H4 (cell line): Measurements from ENCODE around the gene PEX6. TPM values are rescaled to one million over a fixed set of nuclear protein-coding genes. Genes with fewer than 3 reads are reported as not detected.
"Not testable (repeated sequence)": the region's sequence is repeated elsewhere in the genome, so short reads cannot be mapped to it uniquely, and the experiment has no call there.

Experiments used
- DNase-seq: peaks from one replicate; pipeline ENCODE4 v3.0.0-alpha.2; 2015; ENCODE audit warnings: low spot score
- total RNA-seq: library from RNA; depleted of rRNA; stranded (reverse); fragments of >200 nt; shearing (Covaris generic); gene quantifications from 2 replicates; pipeline ENCODE4 v1.2.3, GENCODE V29; 2014

PEX6 gene
- total RNA-seq, 1 experiment from 2014 or later: 39.2 TPM

DNA sequence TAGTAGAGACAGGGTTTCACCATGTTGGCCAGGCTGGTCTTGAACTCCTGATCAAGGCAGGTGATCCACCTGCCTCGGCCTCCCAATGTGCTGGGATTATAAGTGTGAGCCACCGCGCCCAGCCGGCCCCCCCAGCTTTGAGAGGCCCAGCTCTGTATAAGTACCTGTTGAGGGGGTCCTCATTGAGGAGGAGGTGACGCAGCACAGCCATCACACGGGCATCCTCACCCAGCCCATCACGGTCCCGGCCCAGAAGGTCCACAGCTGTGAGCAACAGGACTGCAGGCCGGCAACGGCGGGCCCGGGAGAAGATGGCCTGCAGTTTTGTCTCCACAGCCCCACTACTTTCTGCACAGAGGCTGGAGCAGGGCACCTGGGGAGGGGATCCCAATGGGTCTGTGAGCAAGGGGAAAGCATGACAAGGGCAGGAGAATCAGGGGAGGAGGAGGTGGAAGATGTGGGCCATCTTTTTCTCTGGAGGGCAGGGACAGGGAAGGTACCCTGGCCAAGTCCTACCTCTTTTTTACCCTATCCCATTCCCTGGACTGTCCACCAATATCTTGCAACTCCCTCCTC, 10.8 kb downstream of the PEX6 start:
- no peak for DNase-seq

DNA sequence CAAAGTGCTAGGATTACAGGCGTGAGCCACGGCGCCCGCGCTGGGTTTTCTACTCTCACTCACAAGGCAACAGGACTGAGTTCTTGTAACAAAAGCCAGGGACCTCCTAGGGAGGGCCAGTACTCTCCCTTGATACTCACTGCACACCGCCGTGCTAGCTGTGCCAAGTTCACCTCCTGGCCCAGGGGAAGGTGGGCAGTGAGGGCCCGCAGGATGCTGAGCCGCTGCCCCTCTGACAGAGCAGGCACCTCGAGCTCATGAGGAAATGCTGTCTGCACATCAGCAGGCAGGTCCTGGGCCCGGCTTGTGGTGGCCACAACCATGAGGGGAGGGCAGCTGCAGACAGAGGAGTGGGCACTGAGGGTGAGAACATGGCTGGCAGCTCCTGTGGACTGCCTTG, 11.8 kb downstream of the PEX6 start:
- DNase-seq: no peak

DNA sequence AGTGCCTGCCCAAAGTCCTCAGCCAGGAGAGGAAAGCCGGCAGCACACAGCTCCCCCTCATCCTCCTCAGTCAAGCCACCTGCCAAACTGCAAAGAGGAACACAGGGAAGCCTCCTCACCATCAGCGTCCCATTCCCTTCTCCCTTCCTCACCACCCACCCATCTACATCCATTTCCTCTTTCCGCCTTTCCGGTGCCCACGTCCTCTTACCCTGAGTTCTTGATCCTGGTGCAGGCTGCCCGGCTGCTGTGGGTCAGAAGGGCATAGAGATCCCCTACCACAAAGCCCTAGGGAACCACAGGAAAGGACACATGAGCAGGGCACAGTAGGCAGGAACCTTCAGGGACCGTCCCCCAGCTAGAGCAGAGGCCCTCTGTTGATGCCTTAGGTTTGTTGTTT, 12.4 kb downstream of the PEX6 start:
- no peak for DNase-seq

DNA sequence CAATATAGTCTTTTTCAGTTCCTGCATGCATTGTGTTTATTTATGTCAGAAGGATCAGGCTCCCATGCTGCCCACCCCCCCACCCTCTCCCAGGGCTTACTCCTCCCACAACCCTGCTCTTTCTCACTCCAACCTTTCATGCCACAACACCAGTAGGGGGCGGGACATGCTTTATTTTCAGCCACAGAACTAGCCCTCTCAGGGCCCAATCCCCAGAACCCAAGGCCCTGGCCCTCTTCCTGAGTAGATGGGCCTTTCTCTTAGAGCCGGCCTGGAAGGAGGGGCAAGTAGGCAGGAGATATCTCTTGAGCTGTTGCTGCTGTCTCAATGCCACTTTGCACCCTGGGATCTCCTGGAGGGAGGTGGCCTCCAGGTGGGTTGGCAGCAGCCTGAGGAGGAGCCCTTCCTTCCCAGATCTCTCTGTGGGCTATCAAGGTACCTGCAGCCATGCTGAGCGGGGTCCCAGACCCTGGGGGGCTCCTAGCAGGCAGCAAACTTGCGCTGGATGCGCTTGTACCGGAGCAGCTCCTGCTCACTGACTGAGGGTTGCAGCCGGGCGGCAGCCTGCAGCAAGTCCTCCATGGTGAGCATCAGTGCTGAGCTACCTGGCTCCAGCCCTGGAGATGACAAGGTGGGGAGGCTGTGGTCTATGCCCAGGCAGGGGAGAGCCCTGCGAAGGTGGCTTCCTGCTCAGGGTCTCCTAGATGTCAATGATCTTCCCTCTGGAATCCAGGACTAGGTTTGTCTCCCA, 15.0 kb downstream of the PEX6 start:
- DNase-seq: peak; percentile 42

DNA sequence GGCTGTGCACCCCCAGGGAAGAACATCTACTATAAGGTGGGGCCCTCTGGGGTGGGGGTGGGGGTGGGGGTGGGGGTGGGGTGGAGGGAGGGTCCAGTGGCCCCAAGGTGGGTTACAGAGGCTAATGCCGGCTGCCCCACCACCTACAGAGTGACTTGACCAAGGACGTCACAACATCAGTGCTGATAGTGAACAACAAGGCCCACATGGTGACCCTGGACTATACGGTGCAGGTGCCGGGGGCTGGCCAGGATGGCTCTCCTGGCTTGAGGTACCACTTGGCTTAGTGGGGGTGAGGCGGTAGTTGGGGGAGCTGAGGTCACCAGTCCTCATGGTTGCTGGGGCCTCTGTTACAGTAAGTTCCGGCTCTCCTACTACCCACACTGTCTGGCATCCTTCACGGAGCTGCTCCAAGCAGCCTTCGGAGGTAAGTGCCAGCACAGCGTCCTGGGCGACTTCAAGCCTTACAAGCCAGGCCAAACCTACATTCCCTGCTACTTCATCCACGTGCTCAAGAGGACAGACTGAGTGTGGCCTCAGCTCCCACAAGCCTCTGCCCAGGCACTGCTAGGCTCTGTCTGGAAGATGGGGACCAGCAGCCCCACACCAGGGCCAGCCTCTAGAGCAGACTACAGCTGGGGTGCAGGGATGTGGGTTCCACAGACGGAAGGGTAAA, 15.7 kb downstream of the PEX6 start:
- no peak for DNase-seq

DNA sequence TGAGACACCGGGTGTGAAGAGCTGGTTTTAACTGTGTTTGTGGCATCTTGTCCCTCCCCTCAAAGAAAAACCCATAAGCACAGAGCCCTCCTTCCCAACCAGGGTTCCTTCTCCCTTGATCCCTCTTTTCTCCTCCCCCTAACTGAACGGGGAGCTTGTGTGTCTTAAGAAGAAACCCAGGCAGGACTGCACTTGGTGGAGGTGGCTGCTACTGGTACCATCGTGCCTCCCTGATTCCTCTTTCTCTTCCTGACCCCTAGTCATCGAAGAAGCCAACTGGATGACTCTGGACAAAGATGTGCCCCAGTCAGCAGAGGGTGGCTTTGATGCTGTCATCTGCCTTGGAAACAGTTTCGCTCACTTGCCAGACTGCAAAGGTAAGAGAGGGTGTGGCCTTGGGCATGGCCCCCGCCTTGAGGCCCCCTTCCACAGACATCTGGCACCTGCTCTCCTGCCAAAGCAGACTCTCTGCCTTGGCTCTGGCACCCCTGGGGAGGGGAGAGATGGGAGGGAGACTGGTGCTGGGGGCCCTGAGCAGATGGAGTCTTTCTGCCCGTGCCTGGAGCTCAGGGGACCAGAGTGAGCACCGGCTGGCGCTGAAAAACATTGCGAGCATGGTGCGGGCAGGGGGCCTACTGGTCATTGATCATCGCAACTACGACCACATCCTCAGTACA, 16.3 kb downstream of the PEX6 start:
- DNase-seq: no peak

DNA sequence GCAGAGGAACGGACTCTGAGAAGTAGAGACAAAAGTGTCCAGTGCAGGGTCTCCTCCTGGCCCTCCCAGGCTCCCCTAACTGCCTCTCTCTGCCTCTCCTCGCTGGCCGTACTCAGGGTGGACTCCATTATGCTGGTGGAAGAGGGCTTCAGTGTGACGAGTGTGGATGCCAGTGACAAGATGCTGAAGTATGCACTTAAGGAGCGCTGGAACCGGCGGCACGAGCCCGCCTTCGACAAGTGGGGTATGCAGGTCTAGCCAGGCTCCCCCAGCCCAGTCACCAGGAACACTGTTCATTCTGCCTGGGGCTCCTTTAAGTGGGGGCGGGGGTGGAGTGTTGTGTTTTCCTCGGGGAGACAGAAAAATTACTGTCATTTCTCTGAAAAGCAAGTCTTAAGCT, 16.9 kb downstream of the PEX6 start:
- no peak for DNase-seq

DNA sequence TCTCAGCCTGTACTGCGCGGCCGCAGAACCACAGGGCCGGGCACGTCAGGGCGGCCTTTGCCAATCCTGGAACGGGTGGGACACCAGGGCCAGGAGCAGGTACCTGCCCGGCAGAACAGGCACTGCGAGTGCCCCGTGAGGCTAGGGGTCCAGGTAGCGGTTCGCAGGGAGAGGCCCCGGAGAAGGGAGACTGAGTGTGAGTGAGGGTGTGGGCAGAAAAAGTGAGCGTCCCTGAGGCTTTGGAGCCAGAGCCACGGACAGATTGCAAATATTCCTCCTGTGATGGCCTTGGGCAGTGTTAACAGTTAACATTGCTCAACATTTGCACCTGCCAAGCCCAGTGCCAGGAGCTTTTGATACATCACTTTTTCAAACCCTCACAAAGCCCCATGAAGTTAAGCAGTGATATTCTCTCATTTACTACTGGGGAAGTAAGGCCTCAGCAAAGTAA, 17.9 kb downstream of the PEX6 start:
- no peak for DNase-seq

DNA sequence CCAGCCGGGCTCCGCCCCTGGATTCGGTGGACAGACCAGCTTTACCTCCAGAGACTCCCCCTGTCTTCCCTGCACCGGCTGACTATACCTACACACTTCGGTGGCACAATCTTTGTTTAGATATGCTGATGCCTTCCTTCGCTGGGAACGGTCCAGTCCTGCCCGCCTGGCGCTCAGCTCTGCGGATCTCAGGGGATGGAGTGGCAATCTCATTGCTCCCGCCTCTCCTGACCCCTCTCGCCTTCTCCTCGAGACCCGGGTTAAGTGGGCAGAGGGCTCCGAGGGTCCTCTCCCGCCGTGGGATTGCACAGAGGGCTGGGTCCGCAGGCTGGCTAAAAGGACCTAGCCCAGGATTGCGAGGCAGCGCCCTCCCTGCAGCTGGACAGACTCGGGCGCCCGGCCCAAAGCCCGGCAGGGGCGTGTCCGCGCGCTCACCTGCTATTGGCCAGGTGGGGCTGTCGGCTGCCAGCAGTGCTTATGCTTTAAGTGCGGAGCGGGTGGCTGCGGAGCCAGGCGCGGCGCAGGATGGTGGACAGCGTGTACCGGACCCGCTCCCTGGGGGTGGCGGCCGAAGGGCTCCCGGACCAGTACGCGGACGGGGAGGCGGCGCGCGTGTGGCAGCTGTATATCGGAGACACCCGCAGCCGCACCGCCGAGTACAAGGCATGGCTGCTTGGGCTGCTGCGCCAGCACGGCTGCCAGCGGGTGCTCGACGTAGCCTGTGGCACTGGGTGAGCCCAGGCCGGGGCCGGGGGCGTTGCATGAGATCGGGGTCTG, 18.6 kb downstream of the PEX6 start, which contains the start of gene GNMT:
TSS of gene GNMT (plus strand) at position 512 of the 777 bp plus-strand sequence. CDS start at position 526, 14 bp downstream.
- DNase-seq: no peak

DNA sequence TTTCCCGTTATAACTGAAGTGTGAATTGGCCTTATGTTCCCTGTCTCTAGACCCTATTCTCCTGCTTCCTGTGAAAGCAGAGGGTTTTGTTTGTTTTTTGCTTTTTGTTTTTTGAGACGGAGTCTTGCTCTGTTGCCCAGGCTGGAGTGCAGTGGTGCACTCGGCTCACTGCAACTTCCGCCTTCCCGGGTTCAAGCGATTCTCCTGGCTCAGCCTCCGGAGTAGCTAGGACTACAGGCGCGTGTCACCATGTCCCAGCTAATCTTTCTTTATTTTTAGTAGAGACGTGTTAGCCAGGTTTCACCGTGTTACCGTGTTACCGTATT, 19.1 kb downstream of the PEX6 start:
- DNase-seq: no peak

DNA sequence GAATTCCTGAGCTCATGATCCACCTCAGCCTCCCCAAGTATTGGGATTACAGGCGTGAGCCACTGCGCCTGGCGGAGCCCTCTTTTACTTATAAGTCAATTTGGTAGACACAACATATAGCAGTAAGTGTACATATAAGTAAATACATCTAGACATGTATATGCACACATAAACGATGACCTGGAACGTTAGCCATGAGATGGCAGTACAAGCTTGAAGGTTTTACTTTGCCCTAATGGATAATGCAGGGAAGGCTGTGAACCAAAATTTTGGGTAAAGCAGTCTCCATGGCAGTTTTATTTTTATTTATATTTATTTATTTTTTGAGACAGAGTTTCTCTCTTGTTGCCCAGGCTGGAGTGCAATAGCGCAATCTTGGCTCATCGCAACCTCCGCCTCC, 20.9 kb downstream of the PEX6 start:
- no peak for DNase-seq

DNA sequence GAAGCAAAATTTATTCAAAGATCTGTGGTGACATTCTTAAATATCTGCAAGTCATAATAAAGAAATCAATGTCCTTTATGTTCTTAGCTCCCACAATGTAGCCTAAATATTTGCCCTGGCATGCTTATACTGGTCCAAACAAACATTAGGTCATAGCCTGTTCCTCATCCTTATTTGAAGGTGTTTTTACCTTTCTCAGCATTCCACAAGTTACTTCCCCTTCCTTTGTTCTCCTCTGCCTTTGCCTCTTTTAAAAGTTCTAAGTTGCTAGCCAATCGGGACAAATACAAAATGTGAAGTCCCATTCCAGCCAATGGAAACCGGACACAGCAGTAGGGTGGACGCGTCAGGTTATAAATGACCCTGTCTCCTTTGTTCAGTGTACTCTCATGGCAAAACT, 24.6 kb downstream of the PEX6 start:
- not testable (repeated sequence) for DNase-seq

DNA sequence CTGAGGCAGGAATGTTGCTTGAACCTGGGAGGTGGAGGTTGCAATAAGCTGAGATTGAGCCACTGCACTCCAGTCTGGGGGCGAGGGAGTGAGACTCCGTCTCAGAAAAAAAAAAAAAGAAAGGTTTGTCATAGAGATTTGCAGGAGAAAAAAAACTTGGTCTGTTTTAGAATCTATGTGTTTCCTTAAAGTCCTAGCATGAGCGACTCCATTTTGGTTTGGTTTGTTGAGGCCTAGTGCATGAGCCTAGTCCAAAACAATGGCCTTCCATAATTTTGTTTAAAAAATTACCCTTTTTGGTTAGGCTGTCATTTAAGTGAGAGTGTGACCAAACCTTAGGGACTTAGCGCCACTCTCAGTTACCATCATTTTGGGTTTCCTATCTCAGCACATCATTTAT, 26.6 kb downstream of the PEX6 start:
- DNase-seq: no peak

DNA sequence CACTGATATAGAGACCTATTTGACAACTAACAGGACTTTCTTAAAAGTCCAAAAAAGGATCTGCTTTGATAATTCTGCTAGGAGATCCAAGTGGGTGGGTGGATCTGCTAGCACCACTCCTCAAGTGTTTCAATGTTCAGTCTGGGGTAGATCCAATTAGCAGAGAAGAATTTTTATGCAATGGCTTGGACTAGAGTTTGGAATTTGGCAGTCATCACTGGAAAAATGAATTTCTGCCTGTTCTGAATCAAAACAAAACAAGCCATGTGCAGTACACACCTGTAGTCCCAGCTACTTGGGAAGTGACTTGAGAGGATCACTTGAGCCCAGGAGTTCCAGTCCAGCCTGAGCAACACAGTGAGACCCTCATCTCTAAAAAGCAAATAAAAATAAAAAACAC, 31.0 kb downstream of the PEX6 start:
- no peak for DNase-seq

DNA sequence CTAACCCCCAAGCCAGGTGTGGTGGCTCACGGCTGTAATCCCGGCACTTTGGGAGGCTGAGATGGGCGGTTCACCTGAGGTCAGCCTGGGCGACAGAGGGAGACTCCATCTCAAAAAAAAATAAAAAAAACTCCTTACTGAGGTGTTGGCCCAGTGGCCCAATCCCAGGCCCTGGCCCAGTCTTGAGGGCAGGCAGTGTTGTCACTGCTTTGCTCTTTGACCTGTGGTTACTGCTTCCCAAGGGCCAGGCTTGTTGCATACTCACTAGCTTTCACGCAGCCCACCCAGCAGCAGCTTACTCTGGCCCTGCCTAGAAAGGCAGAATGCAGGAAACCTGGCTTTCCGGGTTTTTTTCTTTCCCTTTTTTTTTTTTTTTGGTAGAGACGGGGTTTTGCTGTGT, 36.5 kb downstream of the PEX6 start:
- DNase-seq: no peak

DNA sequence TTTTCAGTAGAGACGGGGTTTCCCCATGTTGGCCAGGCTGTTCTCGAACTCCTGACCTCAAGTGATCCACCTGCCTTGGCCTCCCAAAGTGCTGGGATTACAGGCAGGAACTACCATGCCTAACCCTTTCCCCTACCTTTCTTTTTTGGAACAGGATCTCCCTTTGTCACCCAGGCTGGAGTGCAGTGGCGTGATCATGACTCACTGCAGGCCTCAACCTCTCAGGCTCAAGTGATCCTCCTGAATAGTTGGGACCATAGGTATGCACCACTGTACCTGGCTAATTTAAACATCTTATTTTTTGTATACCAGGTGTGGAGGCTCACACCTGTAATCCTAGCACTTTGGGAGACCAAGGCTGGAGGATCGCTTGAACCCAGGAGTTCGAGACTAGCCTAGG, 37.6 kb downstream of the PEX6 start:
- DNase-seq: not testable (repeated sequence)

DNA sequence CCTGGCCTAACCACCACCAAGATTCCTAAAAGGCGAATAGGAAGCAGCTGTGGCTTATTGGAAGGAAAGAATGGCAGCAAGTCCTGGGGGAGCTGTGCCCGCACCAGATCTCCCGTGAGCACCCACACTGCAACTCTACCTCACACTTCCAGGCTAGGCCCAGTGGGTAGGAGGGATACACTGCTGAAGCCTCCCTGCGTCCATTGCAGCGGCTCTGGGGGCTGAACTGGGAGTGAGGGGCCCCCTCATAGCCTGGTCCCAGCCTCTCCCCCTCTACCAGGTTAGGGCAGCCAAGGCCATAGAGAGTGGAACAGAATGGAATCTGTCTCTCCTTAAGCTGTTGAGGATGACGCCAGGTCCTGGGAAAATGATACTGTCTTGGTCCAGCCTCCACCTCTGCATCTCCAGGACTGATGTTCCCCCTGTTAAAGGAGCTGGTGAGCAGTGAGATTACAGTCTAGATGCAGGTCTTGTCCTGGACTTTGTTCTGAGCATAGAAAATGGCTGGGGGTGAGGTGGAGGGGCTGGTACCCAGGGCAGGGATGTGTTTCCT, 38.4 kb downstream of the PEX6 start:
- DNase-seq: no peak

DNA sequence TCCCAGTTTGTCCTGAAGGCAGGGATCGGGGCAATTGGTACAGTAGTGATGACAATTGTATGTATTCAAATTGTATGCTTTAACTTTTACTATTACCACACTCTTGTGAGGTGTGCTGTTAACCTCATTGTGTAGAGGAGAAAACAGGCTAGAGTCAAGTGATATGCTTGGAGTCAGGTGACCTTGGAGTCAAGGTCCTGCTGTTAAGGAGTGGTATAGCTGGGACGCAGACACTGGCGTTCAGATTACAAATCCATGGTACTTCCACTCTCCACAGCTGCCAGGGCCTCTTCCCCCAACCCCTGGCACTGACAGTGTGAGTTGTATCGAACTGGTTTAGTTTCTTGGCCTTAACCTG, 39.2 kb downstream of the PEX6 start:
- no peak for DNase-seq

DNA sequence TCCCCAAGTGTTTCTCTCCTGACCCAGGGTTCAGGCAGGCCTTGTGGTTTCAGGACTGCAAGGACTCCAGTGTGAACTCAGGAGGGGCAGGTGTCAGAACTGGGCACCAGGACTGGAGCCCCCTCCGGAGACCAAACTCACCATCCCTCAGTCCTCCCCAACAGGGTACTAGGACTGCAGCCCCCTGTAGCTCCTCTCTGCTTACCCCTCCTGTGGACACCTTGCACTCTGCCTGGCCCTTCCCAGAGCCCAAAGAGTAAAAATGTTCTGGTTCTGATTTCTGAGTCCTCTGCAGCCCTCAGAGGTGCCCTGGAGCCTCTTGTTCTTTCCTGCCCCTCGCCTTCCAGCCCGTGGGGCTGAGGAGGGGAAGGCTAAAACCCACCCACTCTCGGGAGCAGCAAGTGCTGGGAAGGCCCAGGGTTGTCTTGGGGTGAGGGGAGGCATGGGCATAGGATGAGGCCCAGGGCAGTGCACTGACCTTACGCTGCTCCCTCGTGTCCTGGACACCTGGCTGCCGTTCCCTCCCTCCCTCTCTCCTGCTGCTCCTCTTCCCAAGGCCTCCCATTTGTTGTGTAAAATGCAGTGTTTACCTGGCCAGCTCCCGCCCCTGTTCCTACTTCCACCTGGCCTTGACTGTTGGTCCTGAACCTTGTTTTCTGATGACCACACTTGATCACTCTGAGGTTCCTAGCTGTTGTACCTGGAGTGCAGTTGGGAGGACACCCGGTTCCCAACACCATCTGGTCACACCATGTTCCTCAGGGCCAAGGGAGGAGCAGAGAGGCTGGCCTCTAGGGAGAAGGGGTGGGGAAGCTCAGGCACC, 39.8 kb downstream of the PEX6 start:
- DNase-seq: no peak

DNA sequence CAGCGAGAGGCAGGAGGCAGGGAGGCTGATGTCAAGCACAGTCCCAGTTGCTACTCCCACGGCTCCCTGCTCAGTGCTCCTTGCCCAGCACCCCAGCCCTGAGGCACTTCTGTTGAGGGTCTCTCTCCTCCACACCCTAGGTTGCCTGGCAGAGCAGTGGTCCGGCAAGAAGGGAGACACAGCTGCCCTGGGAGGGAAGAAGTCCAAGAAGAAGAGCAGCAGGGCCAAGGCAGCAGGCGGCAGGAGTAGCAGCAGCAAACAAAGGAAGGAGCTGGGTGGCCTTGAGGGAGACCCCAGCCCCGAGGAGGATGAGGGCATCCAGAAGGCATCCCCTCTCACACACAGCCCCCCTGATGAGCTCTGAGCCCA, 40.6 kb downstream of the PEX6 start:
- no peak for DNase-seq
